ENCODE data around the gene COL7A1. TPM values are rescaled to one million over a fixed set of nuclear protein-coding genes. Genes with fewer than 3 reads are reported as not detected.

Gene COL7A1
- total RNA-seq, 4 donors from 2014 or later: 0.66 to 1.7 (median 1.1) TPM

GRCh38 chr3:48587686-48588085 lies 7.4 kb downstream of the COL7A1 start:
- in situ Hi-C loops (cut with MboI; ENCODE audit: low sequenced_read_pairs in 4 of 4): no loop called here
- no peaks in the 10 kb centered on the region for H3K27me3 ChIP-seq
- no peak overlapping the region for H3K4me3 ChIP-seq
- H3K36me3 ChIP-seq: no peaks in the 10 kb centered on the region
- TF ChIP-seq CTCF (IDR thresholded peaks at IDR 0.05 in 4 of 5, conservative IDR thresholded peaks at IDR 0.05 in 1 of 5): no peak
- H3K4me1 ChIP-seq: no peaks in the 10 kb centered on the region
- ATAC-seq: no peak
- no peaks in the 10 kb centered on the region for H3K9me3 ChIP-seq
- intact Hi-C loops (cut with DNase I; ENCODE audit: low total_unique reads): no loop called here
- H3K27ac ChIP-seq: no peak overlapping the region
- DNase-seq: no peak

GRCh38 chr3:48585411-48585810 lies 9.7 kb downstream of the COL7A1 start:
- DNase-seq (no peak), ATAC-seq (no peak)
- in situ Hi-C loops (cut with MboI; ENCODE audit: low sequenced_read_pairs in 4 of 4): no loop called here
- no peak overlapping the region for H3K4me3 ChIP-seq
- no peaks in the 10 kb centered on the region for H3K27me3 ChIP-seq
- H3K4me1 ChIP-seq: no peaks in the 10 kb centered on the region
- H3K27ac ChIP-seq: no peak overlapping the region
- no peak for TF ChIP-seq POLR2A (IDR thresholded peaks at IDR 0.05)
- TF ChIP-seq CTCF (IDR thresholded peaks at IDR 0.05 in 4 of 5, conservative IDR thresholded peaks at IDR 0.05 in 1 of 5): no peak
- no peaks in the 10 kb centered on the region for H3K36me3 ChIP-seq
- H3K9me3 ChIP-seq: no peaks in the 10 kb centered on the region
- intact Hi-C loops (cut with DNase I; ENCODE audit: low total_unique reads): no loop called here

- H3K4me3 ChIP-seq: no peak overlapping the region
- DNase-seq: no peak
- intact Hi-C loops (cut with DNase I; ENCODE audit: low total_unique reads) (no loop called here), in situ Hi-C loops (cut with MboI; ENCODE audit: low sequenced_read_pairs in 4 of 4) (no loop called here)
- H3K4me1 ChIP-seq: no peaks in the 10 kb centered on the region
- no peak overlapping the region for H3K27ac ChIP-seq
- H3K9me3 ChIP-seq: no peaks in the 10 kb centered on the region
- ATAC-seq: no peak
- TF ChIP-seq CTCF (IDR thresholded peaks at IDR 0.05 in 4 of 5, conservative IDR thresholded peaks at IDR 0.05 in 1 of 5): no peak
- TF ChIP-seq POLR2A (IDR thresholded peaks at IDR 0.05): no peak
- H3K27me3 ChIP-seq: no peaks in the 10 kb centered on the region
- no peaks in the 10 kb centered on the region for H3K36me3 ChIP-seq
These were observed 10.3 kb downstream of the COL7A1 start for GRCh38 chr3:48584836-48585235.

- DNase-seq: no peak
- TF ChIP-seq POLR2A (IDR thresholded peaks at IDR 0.05): no peak
- no peak for TF ChIP-seq CTCF (IDR thresholded peaks at IDR 0.05 in 4 of 5, conservative IDR thresholded peaks at IDR 0.05 in 1 of 5)
- H3K27ac ChIP-seq: no peak overlapping the region
- no peak overlapping the region for H3K4me3 ChIP-seq
- H3K36me3 ChIP-seq: no peaks in the 10 kb centered on the region
- H3K4me1 ChIP-seq: no peaks in the 10 kb centered on the region
- H3K27me3 ChIP-seq: no peaks in the 10 kb centered on the region
- in situ Hi-C loops (cut with MboI; ENCODE audit: low sequenced_read_pairs in 4 of 4) (no loop called here), intact Hi-C loops (cut with DNase I; ENCODE audit: low total_unique reads) (no loop called here)
- H3K9me3 ChIP-seq: no peaks in the 10 kb centered on the region
- ATAC-seq: no peak
These were observed 13.3 kb downstream of the COL7A1 start for GRCh38 chr3:48581621-48582481.

All from gastrocnemius medialis (tissue), 4 donors.